HG03039 (cell line): Measurements from ENCODE around the gene PRDM9.
"Not testable (repeated sequence)": the region's sequence is repeated elsewhere in the genome, so short reads cannot be mapped to it uniquely, and the experiment has no call there.

ENCODE experiments used
- ATAC-seq: cut with Tn5 transposase; IDR thresholded peaks from one replicate; pipeline ENCODE4 v1.9.1; 2021; ENCODE audit warnings: mild to moderate bottlenecking, moderate library complexity; ENCODE audit not compliant: unreplicated experiment

Gene PRDM9

GRCh38 chr5:23526616-23527015 is 19.2 kb downstream of the PRDM9 start:
- not testable (repeated sequence) for ATAC-seq

GRCh38 chr5:23527216-23527920 is 20.0 kb downstream of the PRDM9 start:
- not testable (repeated sequence) for ATAC-seq

GRCh38 chr5:23528677-23529076 is 21.3 kb downstream of the PRDM9 start:
- ATAC-seq, result no peak

GRCh38 chr5:23530571-23530970 is 23.2 kb downstream of the PRDM9 start:
- no peak for ATAC-seq

GRCh38 chr5:23571059-23571458 is 63.6 kb downstream of the PRDM9 start:
- no peak for ATAC-seq
